HG02678 (cell line): ENCODE measurements around the gene PAPPA2.
"Not testable (repeated sequence)": the region's sequence is repeated elsewhere in the genome, so short reads cannot be mapped to it uniquely, and the experiment has no call there.

Source experiments
- ATAC-seq: cut with Tn5 transposase; IDR thresholded peaks from one replicate; pipeline ENCODE4 v1.9.1; 2021; ENCODE audit warnings: mild to moderate bottlenecking, moderate library complexity; ENCODE audit not compliant: unreplicated experiment

The PAPPA2 gene

DNA sequence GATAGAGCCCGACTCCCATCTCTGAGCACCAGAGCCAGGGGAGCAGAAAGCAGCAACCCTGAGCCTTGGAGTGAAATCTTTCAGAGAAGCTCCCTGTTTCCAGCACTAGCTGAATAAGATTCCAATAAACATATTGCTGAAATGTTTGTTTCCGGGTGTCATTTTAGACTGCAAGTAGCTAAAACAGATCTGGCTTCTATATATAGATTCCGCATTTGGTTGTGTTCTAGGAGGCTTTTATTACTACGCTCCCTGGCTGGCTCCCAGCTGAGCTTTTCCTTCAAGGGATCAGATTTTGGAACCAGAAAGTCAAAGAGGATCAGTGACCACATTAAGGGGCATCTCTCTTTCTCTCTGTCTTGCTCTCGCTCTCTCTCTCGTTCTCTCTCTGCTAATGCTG is 88.2 kb downstream of the PAPPA2 start:
- ATAC-seq: no peak

DNA sequence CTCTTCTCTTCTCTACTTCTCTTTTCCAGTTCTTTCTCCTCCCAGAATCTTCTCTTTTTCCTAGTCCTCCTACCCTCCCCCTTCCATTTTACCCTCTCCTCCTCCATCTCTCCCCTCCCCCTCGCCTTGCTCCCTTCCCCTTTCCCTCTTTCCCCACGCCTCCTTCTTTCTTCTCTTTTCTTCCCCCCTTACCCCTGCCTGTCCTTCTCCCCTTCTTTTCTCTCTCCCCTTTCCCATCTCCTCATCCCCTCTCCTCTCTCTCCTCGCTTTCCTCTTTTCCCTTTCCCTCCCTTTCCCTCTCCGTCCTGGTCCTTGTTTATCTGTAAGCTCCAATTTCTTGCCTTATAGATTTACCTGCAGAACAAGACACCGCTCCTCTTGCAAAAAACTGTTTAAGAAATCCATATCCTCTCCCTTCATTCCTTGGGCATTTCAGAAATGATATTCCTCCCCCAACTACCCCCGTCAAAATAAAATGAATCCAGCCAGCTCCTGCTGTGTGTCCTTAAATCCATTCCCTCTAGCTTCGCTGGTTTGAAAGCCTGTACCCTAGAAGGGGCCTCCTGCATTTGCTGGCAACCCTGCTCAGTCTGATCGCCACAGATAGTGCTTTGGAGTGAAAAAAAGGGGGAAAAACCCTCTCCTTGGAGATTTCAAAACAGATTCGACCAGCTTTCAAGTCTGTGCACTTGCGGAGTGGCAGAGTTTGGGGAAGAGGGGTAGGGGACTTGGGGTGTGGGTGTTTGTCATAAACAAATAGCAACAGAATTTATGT is 89.4 kb downstream of the PAPPA2 start:
- ATAC-seq: no peak

DNA sequence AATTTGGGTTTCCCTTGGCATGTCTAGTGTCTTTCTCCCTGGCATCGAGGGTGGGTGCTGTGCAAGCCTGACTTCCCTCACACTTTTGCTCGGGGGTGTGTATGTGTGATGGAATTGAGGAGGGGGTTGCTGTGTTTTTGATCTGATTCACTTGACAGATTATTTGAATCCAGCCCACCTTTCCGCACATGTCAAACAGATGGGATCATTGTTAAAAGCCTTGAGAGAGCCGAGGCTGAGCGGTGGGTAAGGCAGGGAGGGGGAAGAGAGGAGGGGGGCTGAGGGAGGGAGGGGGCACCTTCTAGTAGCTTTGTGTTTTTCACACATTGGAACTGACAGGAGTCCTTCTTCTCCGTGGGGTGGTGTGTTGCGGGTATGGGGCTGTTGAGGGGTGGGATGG is 90.0 kb downstream of the PAPPA2 start:
- no peak for ATAC-seq

DNA sequence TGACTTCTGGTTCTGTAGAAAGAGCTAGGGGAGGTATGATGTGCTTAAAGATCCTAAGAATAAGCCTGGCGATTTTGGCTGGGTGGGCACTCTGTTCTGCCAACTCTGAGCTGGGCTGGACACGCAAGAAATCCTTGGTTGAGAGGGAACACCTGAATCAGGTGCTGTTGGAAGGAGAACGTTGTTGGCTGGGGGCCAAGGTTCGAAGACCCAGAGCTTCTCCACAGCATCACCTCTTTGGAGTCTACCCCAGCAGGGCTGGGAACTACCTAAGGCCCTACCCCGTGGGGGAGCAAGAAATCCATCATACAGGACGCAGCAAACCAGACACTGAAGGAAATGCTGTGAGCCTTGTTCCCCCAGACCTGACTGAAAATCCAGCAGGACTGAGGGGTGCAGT is 93.3 kb downstream of the PAPPA2 start:
- ATAC-seq: no peak

DNA sequence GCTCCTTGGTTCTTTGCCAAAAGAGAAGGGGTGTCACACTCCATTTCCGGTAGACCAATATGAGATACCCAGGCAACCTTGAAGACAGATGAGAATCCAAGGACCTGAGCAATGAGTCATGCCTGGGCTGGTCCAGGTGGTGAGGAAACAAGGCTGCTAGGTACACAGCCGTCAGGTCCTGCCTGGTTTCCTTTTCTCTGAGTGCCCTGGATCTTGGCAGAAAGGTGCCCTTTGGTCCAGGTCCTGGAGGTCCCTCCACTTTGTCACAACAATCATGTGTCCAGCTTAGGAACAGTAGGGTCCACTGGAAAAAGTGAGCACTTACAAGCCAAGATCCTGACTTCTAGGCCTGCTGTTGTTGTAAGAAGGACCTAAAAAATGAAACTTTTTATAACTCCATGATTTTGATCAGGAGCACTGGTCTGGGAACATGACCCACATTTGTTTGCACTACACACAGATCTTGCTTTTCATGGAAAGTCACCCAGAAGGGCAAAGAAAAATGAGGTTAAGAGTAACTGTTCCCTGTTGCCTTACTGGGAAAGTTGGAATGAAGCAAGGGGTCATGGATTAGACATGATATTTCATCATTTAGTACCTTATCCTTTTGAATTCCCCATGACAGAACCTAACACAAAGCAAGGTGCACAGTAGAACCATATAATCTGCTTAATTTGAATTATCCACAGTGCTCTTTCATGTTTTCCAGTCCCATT is 94.7 kb downstream of the PAPPA2 start:
- no peak for ATAC-seq

DNA sequence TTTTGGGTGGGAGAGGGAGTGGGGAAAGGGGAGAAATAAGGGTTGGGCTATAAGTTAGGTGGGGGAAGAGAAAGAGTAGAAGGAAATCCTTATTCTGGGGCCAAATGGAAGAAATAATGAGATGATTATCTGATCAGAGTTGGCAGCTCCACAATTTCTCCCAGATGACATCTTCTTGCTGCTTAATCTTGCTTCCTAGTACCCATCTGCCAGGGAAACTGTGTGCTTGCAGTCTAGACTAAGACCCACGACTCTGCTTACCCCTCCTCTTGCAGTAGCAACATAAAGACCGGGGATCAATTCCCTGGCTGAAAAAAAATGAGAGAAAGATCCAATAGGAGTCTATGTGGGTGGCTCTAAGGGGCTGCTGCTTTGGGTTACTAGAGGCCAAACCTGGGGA is 95.6 kb downstream of the PAPPA2 start:
- ATAC-seq: no peak

DNA sequence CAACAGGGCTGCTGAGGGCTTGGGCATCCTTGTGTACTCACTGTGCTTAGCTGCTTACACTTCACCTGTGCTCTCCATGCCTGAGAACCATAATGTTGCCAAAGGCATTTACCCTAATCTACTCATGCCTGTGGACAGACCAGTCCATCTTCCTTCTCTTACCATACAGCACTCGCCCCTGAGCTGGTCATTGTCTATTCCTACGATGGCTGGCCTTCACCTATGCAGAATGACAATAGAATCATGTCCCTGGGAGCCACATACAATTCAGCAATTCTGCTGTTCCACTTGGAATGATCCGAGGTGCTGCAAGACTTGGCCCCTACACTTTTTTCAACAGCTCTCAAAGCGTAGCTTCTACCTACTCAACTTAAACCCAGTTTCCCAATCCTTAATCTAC is 96.5 kb downstream of the PAPPA2 start:
- ATAC-seq: peak; percentile 9

DNA sequence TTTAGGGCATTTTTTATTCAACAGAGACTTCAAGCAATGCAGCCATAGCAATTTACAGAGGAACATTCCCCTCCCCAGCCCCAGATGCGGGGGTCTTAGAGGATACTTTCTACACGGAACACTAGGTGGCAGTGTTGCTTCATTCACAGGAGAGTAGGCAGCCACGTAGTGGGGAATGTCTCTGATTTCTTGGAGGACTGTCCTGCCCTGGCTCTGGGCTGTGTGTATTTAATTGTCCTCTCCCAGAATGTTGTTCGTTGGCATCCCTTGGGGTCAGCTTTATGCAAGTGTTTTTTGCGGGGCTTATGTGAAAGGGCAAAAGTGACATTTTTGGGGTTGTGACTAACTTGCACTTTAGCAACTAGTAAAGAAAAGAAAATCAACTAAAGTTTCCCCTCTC is 96.9 kb downstream of the PAPPA2 start:
- ATAC-seq: peak; percentile 83

DNA sequence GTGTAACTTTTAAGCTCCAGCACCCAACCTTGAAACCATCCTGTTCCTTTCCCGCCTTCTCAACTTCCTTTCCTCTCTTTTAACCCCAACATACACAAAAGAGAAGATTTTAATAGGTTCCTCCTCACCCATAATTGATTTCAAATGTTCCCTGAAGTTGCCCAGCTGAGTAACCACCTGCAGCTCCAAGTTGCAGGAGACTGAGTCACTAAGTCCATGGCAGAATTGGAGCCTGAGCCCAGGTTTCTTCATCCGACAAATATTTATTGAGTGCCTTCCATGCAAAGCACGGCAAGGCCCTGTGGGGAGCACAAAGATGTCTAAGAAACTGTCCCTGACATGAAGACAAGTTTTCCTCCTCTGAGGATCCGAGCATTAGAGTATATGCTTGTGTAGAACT is 97.7 kb downstream of the PAPPA2 start:
- ATAC-seq: no peak

DNA sequence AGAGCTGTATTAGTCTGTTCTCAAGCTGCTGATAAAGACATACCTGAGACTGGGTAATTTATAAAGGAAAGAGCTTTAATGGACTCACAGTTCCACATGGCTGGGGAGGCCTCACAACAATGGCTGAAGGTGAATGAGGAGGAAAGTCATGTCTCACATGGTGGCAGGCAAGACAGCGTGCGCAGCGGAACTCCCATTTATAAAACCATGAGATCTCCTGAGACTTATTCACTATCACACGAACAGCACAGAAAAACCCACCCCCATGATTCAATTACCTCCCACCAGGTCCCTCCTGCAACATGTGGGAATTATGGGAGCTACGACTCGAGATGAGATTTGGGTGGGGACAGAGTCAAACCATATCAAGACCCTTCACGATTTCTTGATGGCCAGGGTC is 98.8 kb downstream of the PAPPA2 start:
- not testable (repeated sequence) for ATAC-seq

DNA sequence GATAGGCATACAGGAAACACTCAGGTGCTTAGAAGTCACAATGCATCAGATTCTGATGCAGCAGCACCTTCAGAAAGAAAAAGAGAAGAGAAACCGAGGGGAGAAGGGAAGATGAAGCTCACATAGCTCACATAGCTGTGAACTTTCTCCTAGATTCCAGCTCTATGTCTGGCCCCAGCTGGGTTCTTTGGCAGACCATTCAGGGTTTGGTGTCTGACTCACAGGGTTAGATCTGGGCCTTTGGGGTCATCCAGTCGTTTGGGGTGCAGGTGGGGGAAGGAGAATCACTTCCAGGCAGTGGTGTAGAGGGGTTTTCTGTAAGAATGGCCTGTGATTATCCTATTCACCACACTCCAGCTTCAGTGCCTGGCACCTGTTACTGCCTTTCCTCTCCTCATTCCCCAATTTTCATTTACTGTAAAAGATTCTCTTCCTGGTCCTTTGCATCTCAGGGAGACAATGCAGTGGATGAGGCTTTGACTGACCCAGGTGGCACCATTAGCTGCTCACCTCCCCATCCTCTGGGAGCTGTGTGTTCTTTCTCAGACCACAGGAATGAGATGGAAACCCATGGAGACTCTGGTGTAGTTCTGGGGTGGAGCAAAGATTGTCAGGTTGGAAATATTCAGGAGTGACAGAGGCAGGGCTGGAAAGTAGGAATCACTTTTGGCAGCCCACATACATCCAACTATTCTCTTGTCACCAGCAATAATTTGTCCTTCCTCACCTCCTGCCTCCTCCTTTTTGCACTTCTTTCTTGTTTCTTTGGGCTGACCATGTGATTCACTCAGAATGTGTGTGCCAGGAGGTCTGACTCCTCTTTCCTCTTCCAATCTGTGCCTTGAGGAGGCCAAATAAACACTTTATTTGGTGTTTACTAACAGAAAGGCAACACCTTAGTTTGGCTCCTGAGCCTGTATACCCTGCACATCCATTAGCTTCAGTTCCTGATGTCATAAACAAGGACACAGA is 103.3 kb downstream of the PAPPA2 start:
- no peak for ATAC-seq

DNA sequence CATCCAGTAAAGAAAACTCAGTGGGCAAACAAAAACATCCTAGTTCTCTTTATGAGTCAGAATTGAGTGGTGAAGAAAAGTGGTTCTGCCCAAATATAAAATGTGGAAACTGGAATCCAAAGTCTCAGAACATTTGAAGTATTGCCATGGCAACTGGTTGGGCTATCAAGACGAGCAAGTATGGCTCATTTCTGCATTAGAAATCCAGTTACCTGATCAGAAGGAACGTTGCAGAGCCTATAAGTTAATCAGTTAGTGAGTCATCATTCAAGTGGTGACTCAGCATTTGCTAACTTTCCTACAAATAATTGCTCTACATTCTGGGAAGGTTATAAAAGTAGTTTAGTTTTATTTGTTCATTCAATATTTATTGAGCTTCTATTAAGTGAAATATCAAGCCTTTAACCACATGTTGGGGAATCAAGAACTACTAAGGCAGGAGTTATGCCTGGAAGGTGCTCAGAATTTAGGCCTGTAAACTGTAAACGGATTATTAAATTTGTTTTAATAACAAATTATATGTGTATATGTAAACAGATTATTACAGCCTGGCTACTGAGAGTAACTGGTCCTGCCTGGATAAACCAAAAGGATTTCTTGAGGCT is 104.3 kb downstream of the PAPPA2 start:
- ATAC-seq: no peak

DNA sequence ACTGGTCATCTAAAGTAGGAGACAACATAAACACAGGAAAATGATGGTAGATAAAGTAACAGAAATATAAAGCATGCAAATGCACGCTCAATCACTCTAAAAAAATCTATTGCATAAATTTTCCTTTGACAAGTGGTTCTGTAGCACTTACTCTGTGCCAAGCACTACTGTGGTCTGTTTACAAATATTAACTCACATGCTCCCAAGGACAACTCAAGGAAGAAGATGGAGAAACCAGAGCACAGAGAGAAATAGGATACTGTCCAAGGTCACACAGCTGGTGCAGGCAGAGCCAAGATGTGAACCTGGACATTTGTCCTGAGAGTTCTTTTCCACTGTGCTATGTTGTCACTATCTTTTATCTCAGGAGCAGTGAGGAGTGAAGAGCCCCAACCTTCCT is 105.2 kb downstream of the PAPPA2 start:
- no peak for ATAC-seq

DNA sequence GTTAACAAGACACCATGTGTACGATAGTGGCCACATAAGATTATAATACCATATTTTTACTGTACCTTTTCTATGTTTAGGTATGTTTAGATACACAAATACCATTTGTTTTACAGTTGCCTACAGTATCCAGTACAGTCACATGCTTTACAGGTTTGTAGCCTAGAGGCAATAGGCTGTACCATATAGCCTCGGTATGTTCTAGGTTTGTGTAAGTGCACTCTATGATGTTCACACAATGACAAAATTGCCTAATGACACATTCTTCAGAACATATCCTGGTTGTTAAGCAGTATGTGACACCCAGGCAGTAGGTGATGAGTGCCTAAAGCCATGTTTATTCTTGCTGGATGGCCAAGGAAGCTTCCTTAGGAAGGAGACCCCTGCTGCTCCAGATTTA is 111.8 kb downstream of the PAPPA2 start:
- ATAC-seq: no peak

DNA sequence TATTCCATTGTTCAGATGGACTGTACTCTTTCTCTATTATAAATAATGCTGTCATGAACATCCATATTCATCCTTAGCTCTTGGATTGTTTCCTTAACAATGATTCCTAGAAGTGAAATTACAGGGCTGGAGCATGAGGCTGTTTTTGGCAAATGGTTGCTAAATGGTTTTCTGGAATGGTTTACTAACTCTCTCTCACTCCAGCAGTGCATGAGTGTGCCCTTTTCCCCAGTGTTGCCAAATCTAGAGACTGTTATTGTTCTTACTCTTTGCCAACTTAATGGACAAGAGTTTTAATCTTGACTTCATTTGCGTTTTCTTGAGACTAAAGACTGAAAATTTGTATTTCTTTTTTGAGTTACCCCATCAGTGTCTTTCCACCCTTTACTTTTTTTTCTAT is 113.0 kb downstream of the PAPPA2 start:
- ATAC-seq: no peak

DNA sequence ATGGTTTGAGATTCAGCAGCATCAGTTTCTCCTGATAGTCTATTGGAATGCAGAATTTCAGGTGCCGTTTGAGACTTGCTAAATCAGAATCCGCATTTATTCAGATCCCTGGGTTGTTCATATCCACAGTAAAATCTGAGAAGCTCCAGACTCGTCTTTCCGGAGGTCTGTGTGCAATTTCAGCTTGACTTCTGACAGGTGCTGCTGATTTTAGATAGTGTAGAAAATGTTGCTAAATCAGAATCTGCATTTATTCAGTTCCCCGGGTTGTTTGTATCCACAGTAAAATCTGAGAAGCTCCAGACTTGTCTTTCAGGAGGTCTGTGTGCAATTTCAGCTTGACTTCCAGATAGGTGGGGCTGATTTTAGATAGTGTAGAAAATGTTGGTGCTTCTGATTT is 113.7 kb downstream of the PAPPA2 start:
- ATAC-seq: no peak

DNA sequence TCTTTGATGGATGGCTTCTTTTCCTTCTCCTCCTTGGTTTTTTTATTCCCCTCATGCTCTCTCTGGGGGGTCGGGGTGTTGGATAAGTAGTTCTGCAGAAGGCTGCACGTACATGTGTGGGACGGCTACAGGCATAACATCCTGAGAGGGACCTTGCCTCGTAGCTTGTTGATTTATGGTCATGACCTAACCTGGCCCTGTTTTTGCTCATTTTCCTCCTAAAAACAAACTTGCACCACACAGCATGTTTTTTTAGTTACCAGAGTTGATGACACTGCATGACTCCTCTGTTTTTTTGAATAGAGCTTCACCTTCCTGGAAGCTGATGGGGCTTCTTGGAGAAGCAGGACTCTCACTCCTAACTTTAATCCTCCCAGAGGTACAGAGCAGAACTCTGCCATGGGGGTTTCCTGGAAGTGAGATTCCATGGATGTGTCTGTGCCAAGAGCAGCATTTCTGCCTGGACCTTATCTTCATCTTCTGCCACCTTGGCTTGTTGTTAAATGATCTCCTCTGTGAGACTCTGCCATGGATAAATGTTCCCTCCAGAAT is 114.7 kb downstream of the PAPPA2 start:
- ATAC-seq: no peak

DNA sequence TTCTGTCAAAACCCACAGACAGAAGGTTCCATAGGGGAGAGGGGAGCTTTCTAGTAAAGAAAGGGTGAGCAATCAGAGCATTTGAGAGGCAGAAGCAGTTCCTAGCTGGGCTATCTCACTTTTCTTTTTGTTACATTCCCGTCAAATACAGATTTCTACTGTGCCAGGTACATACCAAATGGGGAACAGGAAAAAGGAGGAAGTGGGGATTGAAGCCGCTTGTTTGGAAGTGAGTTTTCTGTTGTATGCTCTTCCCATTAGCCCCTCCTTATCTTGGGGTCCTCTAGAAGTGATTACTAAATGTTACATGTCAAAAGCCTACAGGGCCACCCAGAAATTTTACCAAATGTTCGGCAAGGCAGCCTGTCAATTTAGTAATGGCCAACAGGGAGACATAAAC is 116.1 kb downstream of the PAPPA2 start:
- ATAC-seq: no peak

DNA sequence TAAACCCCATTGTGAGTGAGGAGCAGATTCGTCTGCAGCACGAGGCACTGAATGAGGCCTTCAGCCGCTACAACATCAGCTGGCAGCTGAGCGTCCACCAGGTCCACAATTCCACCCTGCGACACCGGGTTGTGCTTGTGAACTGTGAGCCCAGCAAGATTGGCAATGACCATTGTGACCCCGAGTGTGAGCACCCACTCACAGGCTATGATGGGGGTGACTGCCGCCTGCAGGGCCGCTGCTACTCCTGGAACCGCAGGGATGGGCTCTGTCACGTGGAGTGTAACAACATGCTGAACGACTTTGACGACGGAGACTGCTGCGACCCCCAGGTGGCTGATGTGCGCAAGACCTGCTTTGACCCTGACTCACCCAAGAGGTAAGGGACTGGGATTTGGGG is 132.2 kb downstream of the PAPPA2 start:
- no peak for ATAC-seq

DNA sequence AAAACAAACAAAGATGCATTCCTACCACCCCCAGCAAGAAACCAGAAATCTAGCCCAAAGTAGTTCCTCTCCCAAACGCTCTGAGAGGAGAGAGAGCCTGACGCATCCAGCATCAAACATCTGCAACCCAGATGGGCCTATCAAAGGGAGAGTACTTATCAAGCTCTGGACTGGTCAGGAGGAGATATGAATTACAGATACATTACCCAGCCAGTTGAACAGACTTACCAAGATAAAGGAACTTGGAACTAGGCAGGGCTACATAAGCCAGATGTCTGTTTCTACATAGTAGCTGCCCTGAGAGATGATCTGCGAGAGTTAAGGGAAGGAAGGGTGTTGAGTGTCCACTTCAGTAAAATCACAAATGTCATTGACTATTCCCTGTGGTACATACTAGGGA is 138.4 kb downstream of the PAPPA2 start:
- ATAC-seq: no peak
